ENCODE data around the gene SIPA1L3.

SIPA1L3 gene

GRCh38 chr19:37886571-37886970 is 20.4 kb upstream of the SIPA1L3 start:
- H3K4me2 ChIP-seq: no peak overlapping the region
- no peak overlapping the region for H3K4me3 ChIP-seq
- H3K27ac ChIP-seq: no peak overlapping the region
- H3K4me1 ChIP-seq: no peaks in the 10 kb centered on the region
- H3K9me3 ChIP-seq: peaks cover 32% of the 10 kb centered on the region
- H3K27me3 ChIP-seq: no peaks in the 10 kb centered on the region
- TF ChIP-seq Cebpa-rat (IDR thresholded peaks at IDR 0.05): no peak
- no peak overlapping the region for H3K9ac ChIP-seq
- no peaks in the 10 kb centered on the region for H4K20me1 ChIP-seq
- no peaks in the 10 kb centered on the region for H3K36me3 ChIP-seq

- no peak overlapping the region for H3K4me2 ChIP-seq
- no peak overlapping the region for H3K4me3 ChIP-seq
These were observed 13.0 kb upstream of the SIPA1L3 start for GRCh38 chr19:37893845-37894575.

DNA sequence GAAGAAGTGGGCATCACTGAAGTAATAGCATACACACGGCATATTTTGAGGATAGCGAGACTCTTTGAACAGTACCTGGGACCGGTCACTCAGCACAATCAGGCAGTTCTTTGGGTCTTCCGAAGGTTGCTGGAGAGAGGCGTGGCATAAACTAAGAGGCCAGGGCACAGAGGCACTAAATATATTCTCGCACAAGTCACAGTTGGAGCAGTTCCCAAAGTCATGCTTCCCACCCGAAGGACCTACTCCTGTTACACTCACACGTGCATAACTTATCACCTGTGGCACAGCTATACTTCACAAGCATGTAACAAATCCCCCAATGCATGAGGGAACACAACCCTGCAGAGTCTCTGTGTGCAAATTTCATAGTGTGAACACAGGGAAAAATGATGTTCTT is 10.8 kb upstream of the SIPA1L3 start:
- no peak overlapping the region for H3K27ac ChIP-seq

More at GRCh38 chr19:37893845-37894575, 13.0 kb upstream of the SIPA1L3 start:
- no peaks in the 10 kb centered on the region for H4K20me1 ChIP-seq
- TF ChIP-seq Cebpa-rat (IDR thresholded peaks at IDR 0.05): no peak
- H3K9me3 ChIP-seq: no peaks in the 10 kb centered on the region
- no peaks in the 10 kb centered on the region for H3K36me3 ChIP-seq
- H3K27ac ChIP-seq: no peak overlapping the region
- H3K4me1 ChIP-seq: no peaks in the 10 kb centered on the region
- H3K9ac ChIP-seq: no peak overlapping the region
- H3K27me3 ChIP-seq: no peaks in the 10 kb centered on the region

GRCh38 chr19:37899453-37899852 is 7.6 kb upstream of the SIPA1L3 start:
- no peaks in the 10 kb centered on the region for H3K27me3 ChIP-seq
- H3K36me3 ChIP-seq: no peaks in the 10 kb centered on the region
- no peaks in the 10 kb centered on the region for H3K9me3 ChIP-seq
- H3K9ac ChIP-seq: no peak overlapping the region
- H3K4me3 ChIP-seq: no peak overlapping the region
- peaks cover 9% of the 10 kb centered on the region; the same call in 1 of the 2 replicates for H3K4me1 ChIP-seq
- H4K20me1 ChIP-seq: no peaks in the 10 kb centered on the region
- no peak overlapping the region for H3K27ac ChIP-seq
- no peak for TF ChIP-seq Cebpa-rat (IDR thresholded peaks at IDR 0.05)
- H3K4me2 ChIP-seq: no peak overlapping the region

More for the DNA sequence above, 10.8 kb upstream of the SIPA1L3 start:
- Histone ChIP-seq H3K4me2 (no peak overlapping the region), H3K4me3 (no peak overlapping the region), H3K27me3 (no peaks in the 10 kb centered on the region), H3K9ac (no peak overlapping the region), H3K36me3 (no peaks in the 10 kb centered on the region), H3K9me3 (no peaks in the 10 kb centered on the region), H4K20me1 (no peaks in the 10 kb centered on the region), H3K4me1 (peaks cover 2% of the 10 kb centered on the region; the same call in 1 of the 2 replicates)
- no peak for TF ChIP-seq Cebpa-rat (IDR thresholded peaks at IDR 0.05)

DNA sequence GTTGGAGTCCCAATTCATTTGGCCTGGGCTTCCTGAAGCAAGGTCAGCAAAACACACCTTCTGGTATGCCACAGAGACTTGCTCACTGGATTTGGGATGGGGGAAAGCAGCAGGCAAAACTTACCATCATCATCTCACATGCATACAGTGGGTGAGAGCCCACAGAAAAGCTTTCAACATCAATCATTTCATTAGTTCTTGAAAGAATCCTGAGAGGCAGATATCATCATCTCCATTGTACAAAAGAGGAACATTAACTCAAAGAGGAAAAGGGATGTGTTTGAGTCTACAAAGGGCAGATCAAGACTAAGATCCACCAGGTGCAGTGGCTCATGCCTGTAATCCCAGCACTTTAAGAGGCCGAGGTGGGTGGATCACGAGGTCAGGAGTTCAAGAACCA is 7.0 kb upstream of the SIPA1L3 start:
- Histone ChIP-seq H3K9ac (no peak overlapping the region), H3K27me3 (no peaks in the 10 kb centered on the region), H3K4me2 (no peak overlapping the region), H4K20me1 (no peaks in the 10 kb centered on the region), H3K4me3 (no peak overlapping the region), H3K9me3 (no peaks in the 10 kb centered on the region), H3K4me1 (peaks cover 9% of the 10 kb centered on the region; the same call in 1 of the 2 replicates), H3K27ac (no peak overlapping the region), H3K36me3 (no peaks in the 10 kb centered on the region)
- TF ChIP-seq Cebpa-rat (IDR thresholded peaks at IDR 0.05): no peak

DNA sequence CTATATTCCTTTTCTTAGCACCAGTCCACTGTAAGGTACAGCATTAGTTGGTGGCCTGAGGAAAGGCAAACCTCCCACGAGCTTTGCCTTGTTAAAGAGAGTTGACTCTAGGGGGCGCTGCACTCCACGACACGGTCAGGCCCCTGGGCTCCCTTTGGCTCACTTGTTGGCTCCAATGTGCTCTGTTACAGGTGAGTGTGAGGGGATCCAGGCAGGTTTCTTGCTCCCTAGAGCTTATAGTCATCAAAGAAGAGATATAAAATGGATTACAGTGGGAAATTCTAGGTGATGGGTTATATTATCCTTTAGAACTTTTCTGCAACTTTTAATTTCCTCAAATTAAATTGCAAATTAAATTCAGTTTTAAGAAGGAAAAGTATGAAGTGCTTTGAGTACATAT is 4.3 kb upstream of the SIPA1L3 start:
- no peaks in the 10 kb centered on the region for H3K27me3 ChIP-seq
- no peaks in the 10 kb centered on the region for H3K36me3 ChIP-seq
- TF ChIP-seq Cebpa-rat (IDR thresholded peaks at IDR 0.05): no peak
- H4K20me1 ChIP-seq: peaks cover 2% of the 10 kb centered on the region; the same call in 1 of the 2 replicates
- H3K4me3 ChIP-seq: no peak overlapping the region
- no peak overlapping the region for H3K9ac ChIP-seq
- H3K27ac ChIP-seq: no peak overlapping the region
- no peaks in the 10 kb centered on the region for H3K9me3 ChIP-seq
- H3K4me1 ChIP-seq: peaks cover 21% of the 10 kb centered on the region
- H3K4me2 ChIP-seq: no peak overlapping the region

- Histone ChIP-seq H3K4me3 (no peak overlapping the region), H3K9me3 (no peaks in the 10 kb centered on the region), H3K4me1 (peaks cover 25% of the 10 kb centered on the region), H3K36me3 (no peaks in the 10 kb centered on the region), H3K27ac (no peak overlapping the region), H4K20me1 (peaks cover 6% of the 10 kb centered on the region; the same call in 1 of the 2 replicates), H3K27me3 (no peaks in the 10 kb centered on the region), H3K4me2 (no peak overlapping the region), H3K9ac (no peak overlapping the region)
- TF ChIP-seq Cebpa-rat (IDR thresholded peaks at IDR 0.05): no peak
These were observed 3.9 kb upstream of the SIPA1L3 start for GRCh38 chr19:37903096-37903495.

DNA sequence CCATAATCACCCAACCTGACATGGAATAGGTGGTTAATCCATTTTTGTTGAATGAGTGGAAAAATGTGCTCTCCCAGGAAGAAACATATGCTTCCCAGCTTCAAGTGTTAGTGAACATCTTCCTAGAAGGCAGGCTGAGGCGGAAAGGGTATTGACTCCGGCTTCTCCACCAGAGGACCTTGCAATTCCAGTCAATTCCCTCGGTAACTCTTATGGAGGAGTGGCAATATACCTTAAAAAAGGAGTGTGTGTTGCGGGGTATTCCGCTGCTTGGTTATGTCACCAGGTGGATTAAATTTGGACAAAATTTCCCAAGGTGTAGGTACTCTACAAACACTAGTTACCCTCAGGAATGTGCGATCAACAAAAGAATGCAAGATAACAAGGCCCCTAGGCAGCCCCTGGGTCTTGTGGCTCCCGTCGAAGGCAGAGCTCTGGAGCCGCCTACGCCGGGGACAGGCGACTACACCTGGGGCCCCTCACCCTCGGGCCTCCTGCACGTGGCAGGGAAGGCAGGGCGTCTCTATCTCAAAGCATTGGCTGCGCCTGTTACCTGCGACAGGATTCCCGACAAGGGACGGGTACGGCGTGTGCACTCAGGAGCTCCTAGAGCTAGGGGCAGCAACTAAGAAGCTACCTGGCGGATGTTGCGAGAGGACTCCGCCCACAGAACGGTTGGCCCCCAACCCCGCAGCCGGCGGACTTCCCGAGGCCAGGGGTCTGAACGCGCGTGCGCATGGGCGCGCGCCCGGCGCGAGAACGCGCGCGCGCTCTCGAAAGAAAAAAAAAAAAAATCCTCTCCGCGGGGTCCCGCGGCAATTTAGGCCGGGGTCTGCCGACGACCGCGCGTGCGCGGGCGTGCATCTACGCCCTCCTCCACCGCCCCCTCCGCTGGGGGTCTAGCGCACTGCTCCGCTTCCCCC is 801 bp upstream of the SIPA1L3 start, which contains the start of gene WDR87:
Gene WDR87, minus strand, starts transcription at position 649 of the 923 bp plus-strand sequence. CDS start 8,355 bp downstream, outside the sequence.
- Histone ChIP-seq H3K4me3 (peak within 1 kb of the TSS; percentile 91), H3K4me2 (peak within 1 kb of the TSS; percentile 93), H4K20me1 (peaks cover 20% of the 10 kb centered on the region; the same call in 1 of the 2 replicates), H3K9ac (peak within 1 kb of the TSS; percentile 86), H3K36me3 (no peaks in the 10 kb centered on the region), H3K27me3 (no peaks in the 10 kb centered on the region), H3K9me3 (no peaks in the 10 kb centered on the region), H3K4me1 (peaks cover 45% of the 10 kb centered on the region), H3K27ac (peak within 1 kb of the TSS; percentile 74)
- TF ChIP-seq Cebpa-rat (IDR thresholded peaks at IDR 0.05): no peak

DNA sequence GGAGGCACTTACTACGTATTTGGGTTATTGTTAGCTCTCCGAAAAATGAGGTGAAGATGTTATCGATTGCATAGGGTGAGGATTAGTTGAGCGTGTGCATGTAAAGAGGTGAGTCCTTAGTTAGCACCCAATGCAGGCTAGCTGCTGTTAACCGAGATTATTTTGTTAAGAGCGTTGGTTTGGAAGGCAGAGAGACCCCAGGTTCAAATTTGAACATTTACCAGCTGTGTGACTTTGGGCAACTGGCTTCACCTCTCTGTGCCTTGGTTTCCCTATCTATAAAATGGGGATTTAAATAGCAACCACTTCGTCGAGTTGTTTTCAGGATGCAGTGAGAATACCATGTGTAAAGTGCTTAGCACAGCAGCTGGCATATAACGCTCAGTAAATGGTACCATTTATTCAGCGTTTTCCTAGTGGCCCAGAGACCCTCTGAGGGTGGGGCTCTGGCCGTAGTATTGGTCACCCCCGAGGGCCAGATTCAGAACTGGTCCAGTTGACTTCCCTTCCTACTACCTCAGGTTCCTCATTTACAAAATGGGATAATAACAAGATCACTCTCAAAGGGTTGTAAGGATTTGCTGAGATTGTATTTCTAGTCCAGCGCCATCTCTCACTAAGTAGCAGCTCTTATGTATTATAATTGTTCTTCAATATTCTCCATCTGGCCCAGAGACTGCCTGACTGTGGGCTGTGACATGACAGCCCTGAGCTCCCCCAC is 887 bp downstream of the SIPA1L3 start:
- TF ChIP-seq Cebpa-rat (IDR thresholded peaks at IDR 0.05): no peak
- Histone ChIP-seq H3K4me1 (peaks cover 51% of the 10 kb centered on the region), H4K20me1 (peaks cover 29% of the 10 kb centered on the region; the same call in 1 of the 2 replicates), H3K4me2 (peak overlapping the region; percentile 85), H3K27me3 (no peaks in the 10 kb centered on the region), H3K27ac (no peak overlapping the region), H3K36me3 (no peaks in the 10 kb centered on the region), H3K9me3 (no peaks in the 10 kb centered on the region), H3K4me3 (peak overlapping the region; percentile 91), H3K9ac (peak overlapping the region; percentile 86)

Measured in BLaER1 (cell line).